Hepatocyte (in vitro differentiated cells): ENCODE results near the gene SMAD7. TPM values are rescaled to one million over a fixed set of nuclear protein-coding genes. Genes with fewer than 3 reads are reported as not detected.

ENCODE experiments used
- DNase-seq: peaks from one replicate; pipeline ENCODE4 v3.0.0-alpha.2; 2016; ENCODE audit warnings: low spot score
- H2AFZ ChIP-seq: fragments of 200-600 bp; sonication (generic); 2 replicates; pipeline ENCODE4 v1.6.0; 2016; ENCODE audit warnings: antibody characterized with exemption, mild to moderate bottlenecking
- H3K27ac ChIP-seq: fragments of 200-600 bp; sonication (generic); 2 replicates; pipeline ENCODE4 v1.5.1; 2016; ENCODE audit warnings: mild to moderate bottlenecking
- H3K27me3 ChIP-seq: fragments of 200-600 bp; sonication (generic); 2 replicates; pipeline ENCODE4 v1.6.1; 2016
- H3K36me3 ChIP-seq: fragments of 200-600 bp; sonication (generic); replicated peaks from 2 replicates; pipeline ENCODE4 v1.5.1; 2016; ENCODE audit warnings: low read depth; ENCODE audit not compliant: insufficient read depth
- H3K4me1 ChIP-seq: fragments of 200-600 bp; sonication (generic); 2 replicates; pipeline ENCODE4 v1.5.1; 2016; ENCODE audit warnings: mild to moderate bottlenecking, moderate library complexity; ENCODE audit not compliant: insufficient read depth
- H3K4me2 ChIP-seq: fragments of 200-600 bp; sonication (generic); 2 replicates; pipeline ENCODE4 v1.6.0; 2016
- H3K4me3 ChIP-seq: fragments of 200-600 bp; sonication (generic); 2 replicates; pipeline ENCODE4 v1.5.1; 2016; ENCODE audit warnings: mild to moderate bottlenecking
- H3K79me2 ChIP-seq: fragments of 200-600 bp; sonication (generic); 2 replicates; pipeline ENCODE4 v1.6.0; 2017; ENCODE audit warnings: mild to moderate bottlenecking
- H3K9me2 ChIP-seq: fragments of 200-600 bp; sonication (generic); replicated peaks from 2 replicates; pipeline ENCODE4 v1.6.0; 2017; ENCODE audit warnings: mild to moderate bottlenecking; ENCODE audit not compliant: insufficient read depth
- H3K9me3 ChIP-seq: fragments of 200-600 bp; sonication (generic); 2 replicates; pipeline ENCODE4 v1.5.1; 2016; ENCODE audit warnings: low read depth, mild to moderate bottlenecking
- H4K20me1 ChIP-seq: fragments of 200-600 bp; sonication (generic); 2 replicates; pipeline ENCODE4 v1.6.0; 2016; ENCODE audit warnings: mild to moderate bottlenecking; ENCODE audit not compliant: insufficient read depth, poor library complexity, severe bottlenecking
- CTCF ChIP-seq: fragments of 200-600 bp; sonication (generic); IDR thresholded peaks from 2 replicates; pipeline ENCODE4 v1.5.1; 2016; ENCODE audit warnings: antibody characterized with exemption, mild to moderate bottlenecking; ENCODE audit not compliant: poor library complexity
- EZH2 ChIP-seq: fragments of 200-600 bp; sonication (generic); IDR thresholded peaks from 2 replicates; pipeline ENCODE4 v1.6.1; 2016; ENCODE audit warnings: antibody characterized with exemption, mild to moderate bottlenecking, borderline replicate concordance
- EZH2phosphoT487 ChIP-seq: fragments of 200-600 bp; sonication (generic); IDR thresholded peaks from one replicate; pipeline ENCODE4 v1.6.1; 2018; ENCODE audit warnings: antibody characterized with exemption, mild to moderate bottlenecking, low read depth, moderate library complexity; ENCODE audit not compliant: unreplicated experiment, severe bottlenecking
- WGBS: methylation state at CpG from one replicate; pipeline ENCODE4 v1.1.6; 2016; ENCODE audit warnings: low lambda C conversion rate; ENCODE audit errors: missing lambda C conversion rate; 5-methylcytosine and 5-hydroxymethylcytosine counted together
- polyA plus RNA-seq: library from polyadenylated mRNA; unstranded; fragments of >200 nt; fragmentation: Nextera tagmentation; extraction: Ambion mirVana; gene quantifications from 2 replicates; pipeline ENCODE4 v1.2.1, GENCODE V29; 2016
- total RNA-seq: library from RNA; depleted of rRNA; stranded (reverse); fragments of >200 nt; gene quantifications from 2 replicates; pipeline ENCODE4 v1.2.3, GENCODE V29; 2014

SMAD7 gene
- total and polyA plus RNA-seq, 2 experiments from 2014 or later: 65.4 to 71.1 TPM

DNA sequence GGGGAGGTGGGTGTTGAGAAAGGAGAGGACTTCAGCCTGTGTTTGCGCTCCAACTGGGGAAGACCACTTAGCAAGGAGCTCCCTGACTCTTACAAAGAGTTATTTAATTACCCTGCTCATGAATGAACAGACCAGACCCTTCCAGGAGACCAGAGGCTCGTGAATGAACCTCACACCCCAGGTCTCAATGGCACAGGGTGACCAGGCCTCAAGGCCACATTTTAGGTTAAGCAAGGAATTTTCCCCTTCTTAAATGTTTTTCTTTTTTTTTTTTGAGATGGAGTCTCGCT, 25.3 kb downstream of the SMAD7 start:
- peaks cover 91% of the 10 kb centered on the region for H3K79me2 ChIP-seq
- no peak for DNase-seq
- H2AFZ ChIP-seq: no peak overlapping the region
- H3K4me1 ChIP-seq: peaks cover 78% of the 10 kb centered on the region
- 75% methylated on average over 3 of the region's 3 CpGs for WGBS
- H3K4me3 ChIP-seq: no peak overlapping the region
- H3K4me2 ChIP-seq: peak overlapping the region; percentile 70
- H3K9me3 ChIP-seq: no peaks in the 10 kb centered on the region
- H3K27ac ChIP-seq: peak overlapping the region; percentile 94
- no peaks in the 10 kb centered on the region for H3K36me3 ChIP-seq
- TF ChIP-seq EZH2: no peak
- TF ChIP-seq EZH2phosphoT487: no peak
- TF ChIP-seq CTCF: no peak
- H4K20me1 ChIP-seq: peaks cover 82% of the 10 kb centered on the region
- H3K27me3 ChIP-seq: no peaks in the 10 kb centered on the region
- no peaks in the 10 kb centered on the region for H3K9me2 ChIP-seq

DNA sequence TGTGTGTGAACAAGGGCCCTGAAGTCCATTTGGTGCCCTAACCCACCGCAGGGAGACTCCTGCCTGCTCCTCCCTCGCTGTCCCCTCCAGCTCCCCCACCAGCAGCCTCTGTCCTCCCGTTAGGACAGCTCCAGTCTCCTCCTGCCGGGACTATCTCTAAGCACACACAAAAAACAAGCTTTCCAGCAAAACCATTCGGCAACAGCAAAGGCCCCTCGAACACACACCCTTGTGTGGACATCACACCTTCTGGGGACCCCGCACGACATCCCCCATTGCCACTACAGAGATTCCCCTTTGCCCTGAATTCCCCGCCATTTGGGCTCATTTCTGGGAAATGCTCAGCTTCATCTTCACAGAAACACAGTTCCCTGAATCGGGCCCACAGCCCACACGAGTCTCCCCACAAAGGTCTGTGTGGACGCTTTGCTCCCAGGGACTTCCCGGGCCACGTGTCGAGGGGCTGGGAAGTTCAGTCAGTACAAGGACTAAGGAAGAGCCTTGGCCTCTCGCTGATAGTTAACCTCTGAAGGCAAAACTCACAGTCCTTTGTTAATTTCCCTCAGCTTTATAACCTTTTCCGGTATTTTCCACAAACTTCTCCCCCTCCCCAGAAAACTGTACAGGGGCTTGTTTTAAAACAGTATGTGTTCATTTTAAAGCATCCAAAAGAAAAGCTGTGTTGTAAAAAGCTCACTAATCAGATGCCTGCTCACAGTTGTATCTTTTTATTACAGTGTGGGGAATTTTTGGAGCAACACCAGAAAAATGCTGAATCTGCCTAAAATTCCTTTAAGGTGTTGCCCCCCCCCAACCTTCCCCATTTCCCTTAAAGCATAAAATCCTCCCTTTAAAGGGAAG, 25.9 kb downstream of the SMAD7 start:
- no peak overlapping the region for H3K4me3 ChIP-seq
- WGBS: 42% methylated on average over 17 of the region's 17 CpGs
- H2AFZ ChIP-seq: no peak overlapping the region
- H3K27me3 ChIP-seq: no peaks in the 10 kb centered on the region
- DNase-seq: no peak
- H3K9me3 ChIP-seq: no peaks in the 10 kb centered on the region
- peak overlapping the region; percentile 70 for H3K4me2 ChIP-seq
- no peaks in the 10 kb centered on the region for H3K9me2 ChIP-seq
- H3K4me1 ChIP-seq: peaks cover 75% of the 10 kb centered on the region
- peak overlapping the region; percentile 94 for H3K27ac ChIP-seq
- no peaks in the 10 kb centered on the region for H3K36me3 ChIP-seq
- no peak for TF ChIP-seq EZH2phosphoT487
- no peak for TF ChIP-seq CTCF
- TF ChIP-seq EZH2: no peak
- H4K20me1 ChIP-seq: peaks cover 84% of the 10 kb centered on the region
- H3K79me2 ChIP-seq: peaks cover 94% of the 10 kb centered on the region

DNA sequence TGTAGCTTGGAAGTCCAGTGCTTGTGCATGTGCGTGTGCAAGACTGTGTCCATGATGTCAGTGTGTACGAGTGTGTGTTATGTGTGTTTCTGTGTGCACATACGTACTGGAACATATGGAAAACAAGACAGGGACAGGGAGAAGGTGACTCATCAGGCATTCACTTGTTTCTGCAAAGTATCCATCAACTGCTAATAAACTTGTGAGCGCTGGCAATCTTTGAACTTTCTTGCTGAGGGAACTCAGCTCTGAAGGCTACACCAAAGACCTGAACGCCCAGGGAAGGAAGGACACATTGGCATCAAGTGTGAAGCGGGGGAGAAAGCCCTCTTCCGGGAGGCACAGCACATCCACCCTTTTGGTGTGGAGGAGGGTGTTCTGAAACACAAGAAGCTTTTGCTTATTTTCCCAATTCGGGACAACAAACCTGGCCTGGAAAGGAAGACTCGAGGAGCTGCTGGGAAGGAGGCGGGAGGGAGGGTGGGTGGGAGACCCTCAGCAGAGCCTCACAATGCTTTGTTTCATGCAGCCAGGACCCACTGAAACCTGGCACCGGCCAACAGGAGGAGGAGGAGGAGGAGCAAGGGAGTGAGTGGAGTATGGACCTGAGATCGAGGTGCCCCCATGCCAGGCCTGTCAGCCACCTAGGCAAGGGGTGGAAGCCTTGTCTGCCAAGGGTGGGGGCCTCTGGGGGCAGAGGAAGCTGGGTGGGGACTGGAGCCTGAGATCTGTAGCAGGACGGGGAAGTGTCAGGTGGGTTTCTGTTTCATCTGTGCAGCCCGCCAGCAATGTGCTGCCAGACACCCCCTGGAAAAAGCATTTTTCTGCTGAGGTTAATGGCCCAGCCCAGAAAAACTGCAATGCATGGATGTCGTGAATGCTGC, 26.8 kb downstream of the SMAD7 start:
- H3K4me3 ChIP-seq: no peak overlapping the region

More for the DNA sequence above, 26.8 kb downstream of the SMAD7 start:
- Histone ChIP-seq H2AFZ (no peak overlapping the region), H4K20me1 (peaks cover 89% of the 10 kb centered on the region), H3K27ac (peak overlapping the region; percentile 94), H3K9me3 (no peaks in the 10 kb centered on the region), H3K36me3 (no peaks in the 10 kb centered on the region), H3K79me2 (peaks cover 95% of the 10 kb centered on the region), H3K4me2 (peak overlapping the region; percentile 70), H3K4me1 (peaks cover 68% of the 10 kb centered on the region), H3K27me3 (no peaks in the 10 kb centered on the region), H3K9me2 (no peaks in the 10 kb centered on the region)
- peak; percentile 76 for DNase-seq
- 38% methylated on average over 12 of the region's 15 CpGs for WGBS
- no peak for TF ChIP-seq EZH2
- no peak for TF ChIP-seq EZH2phosphoT487
- no peak for TF ChIP-seq CTCF
